ENCODE results near the gene LIPC.
A peak's percentile ranks its signal among the peaks of the same experiment; 100 is the strongest.

The LIPC gene

DNA sequence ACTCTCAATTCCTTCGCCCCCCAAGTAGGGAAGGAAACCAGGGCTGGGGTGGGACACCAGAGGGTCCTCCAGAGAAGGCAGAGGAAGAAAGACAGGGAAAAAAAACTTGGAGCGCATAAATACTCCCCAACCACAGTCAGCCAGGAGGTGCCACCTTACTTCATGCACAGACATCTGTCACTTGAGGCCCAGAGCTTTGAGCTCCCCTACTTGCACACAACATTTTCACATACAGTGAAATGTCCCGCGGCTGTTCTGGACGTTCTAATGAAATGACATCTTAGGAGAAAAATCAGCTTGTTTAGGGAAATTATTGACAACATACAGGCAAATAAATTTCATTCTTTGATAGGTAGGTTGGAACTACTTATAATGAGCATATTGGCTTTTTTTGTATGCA lies 113.0 kb downstream of the LIPC start:
- DNase-seq, result no peak
- TF ChIP-seq GATA1 (IDR thresholded peaks at IDR 0.05; ENCODE audit: low read depth, low read length), result no peak
- TF ChIP-seq POLR2A (IDR thresholded peaks at IDR 0.05; ENCODE audit: low read length), result no peak

DNA sequence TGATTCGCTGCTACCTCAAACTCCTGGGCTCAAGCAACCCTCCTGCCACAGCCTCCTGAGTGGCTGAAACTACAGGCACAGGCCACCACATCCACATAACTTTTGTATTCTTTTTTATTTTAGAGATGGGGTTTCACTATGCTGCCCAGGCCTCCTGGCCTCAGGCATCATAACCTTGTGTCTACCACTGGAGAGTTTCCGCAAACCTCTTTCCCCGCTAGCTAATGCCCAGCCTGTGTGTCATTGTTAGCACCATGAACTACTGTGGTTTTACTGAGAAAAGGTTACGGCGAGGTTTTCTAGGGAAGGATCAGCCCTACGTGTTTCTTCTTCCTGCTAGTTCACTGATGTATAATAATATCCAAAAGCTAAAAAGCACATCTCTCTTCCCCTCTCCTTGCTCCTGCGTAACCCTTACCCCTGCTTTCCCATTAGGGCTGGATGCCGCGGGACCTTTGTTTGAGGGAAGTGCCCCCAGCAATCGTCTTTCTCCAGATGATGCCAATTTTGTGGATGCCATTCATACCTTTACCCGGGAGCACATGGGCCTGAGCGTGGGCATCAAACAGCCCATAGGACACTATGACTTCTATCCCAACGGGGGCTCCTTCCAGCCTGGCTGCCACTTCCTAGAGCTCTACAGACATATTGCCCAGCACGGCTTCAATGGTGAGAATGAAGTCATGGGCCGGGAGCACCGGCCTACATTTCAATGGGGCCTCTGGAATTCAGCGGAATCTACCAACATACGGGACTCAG lies 113.7 kb downstream of the LIPC start:
- no peak for TF ChIP-seq GATA1 (IDR thresholded peaks at IDR 0.05; ENCODE audit: low read depth, low read length)
- TF ChIP-seq POLR2A (IDR thresholded peaks at IDR 0.05; ENCODE audit: low read length), result no peak
- no peak for DNase-seq

DNA sequence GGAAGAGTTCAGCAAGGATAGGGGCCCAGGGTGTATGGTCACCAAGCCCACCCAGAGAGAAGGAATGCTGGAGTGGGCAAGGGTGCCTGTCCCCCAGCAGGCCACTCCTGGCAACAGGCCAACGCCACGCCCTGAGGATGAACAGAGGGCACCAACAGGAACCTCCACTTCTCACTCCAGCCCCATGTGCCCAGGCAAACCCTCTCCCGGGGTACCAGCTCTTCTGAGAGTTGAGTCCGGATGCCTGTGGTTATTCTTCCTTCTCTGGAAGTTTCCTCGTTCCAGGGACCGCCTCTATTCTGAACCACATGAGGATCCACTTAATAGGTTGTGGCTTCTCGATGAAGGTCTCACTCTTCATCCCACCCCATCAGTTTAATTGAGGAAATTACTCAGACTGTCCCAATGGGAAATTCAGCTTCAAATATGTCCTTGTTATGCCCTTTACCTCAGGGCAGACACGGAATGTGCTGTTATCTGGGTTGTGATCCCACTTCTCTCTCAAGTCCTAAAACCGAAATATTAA lies 114.3 kb downstream of the LIPC start:
- no peak for DNase-seq
- TF ChIP-seq GATA1 (IDR thresholded peaks at IDR 0.05; ENCODE audit: low read depth, low read length), result no peak
- no peak for TF ChIP-seq POLR2A (IDR thresholded peaks at IDR 0.05; ENCODE audit: low read length)

DNA sequence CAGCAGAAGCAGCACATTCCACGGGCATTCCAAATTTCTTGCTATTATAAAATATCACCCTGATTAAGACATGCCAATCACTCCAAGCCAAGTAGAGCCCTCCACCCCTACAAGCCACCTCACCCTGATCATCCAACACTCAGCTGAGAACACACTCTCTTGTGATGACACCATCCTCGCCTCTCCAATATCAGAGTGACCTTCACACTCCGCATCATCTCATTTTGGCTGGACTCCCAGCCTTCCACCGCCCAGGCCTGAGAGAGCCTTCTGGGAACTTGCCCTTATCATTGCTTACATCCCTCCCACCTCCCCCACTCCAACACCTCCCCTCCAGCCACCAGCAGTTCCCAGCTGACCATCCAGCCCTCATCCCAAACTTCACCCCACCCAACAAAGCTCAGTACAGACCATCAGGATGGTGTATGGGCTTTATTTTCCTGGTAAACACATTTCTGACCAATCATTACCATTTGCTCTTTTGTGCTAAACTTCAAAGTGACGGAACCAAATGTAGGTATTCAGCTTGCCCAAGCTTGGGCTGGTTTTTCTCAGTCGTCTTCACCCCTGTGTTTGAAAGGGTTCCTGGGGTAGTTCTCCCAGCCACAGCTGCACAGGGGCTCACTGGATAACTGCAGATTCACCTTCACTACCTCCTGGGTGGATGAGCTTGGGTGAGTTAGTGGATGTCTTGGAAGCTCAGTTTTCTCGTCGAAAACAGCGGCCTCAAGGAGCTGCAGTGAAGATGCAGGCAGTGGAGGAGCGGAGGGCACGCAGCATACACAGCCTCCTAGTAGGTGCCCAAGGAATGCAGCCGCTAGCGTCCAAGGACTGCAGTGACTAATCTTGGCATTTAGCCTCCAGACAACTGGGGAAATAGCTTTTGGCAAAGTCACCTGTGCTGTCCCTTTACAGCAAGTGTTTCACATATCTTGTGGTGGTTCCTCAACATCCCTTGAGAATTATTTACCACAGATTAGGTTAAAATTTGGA lies 115.1 kb downstream of the LIPC start:
- DNase-seq, result peak; percentile 78 to 87
- TF ChIP-seq POLR2A (IDR thresholded peaks at IDR 0.05; ENCODE audit: low read length), result no peak
- no peak for TF ChIP-seq GATA1 (IDR thresholded peaks at IDR 0.05; ENCODE audit: low read depth, low read length)

GRCh38 chr15:58547628-58548307 lies 116.0 kb downstream of the LIPC start:
- no peak for DNase-seq

GRCh38 chr15:58548308-58549012 lies 116.7 kb downstream of the LIPC start:
- TF ChIP-seq GATA1 (IDR thresholded peaks at IDR 0.05; ENCODE audit: low read depth, low read length), result no peak
- no peak for TF ChIP-seq POLR2A (IDR thresholded peaks at IDR 0.05; ENCODE audit: low read length)

More at GRCh38 chr15:58547628-58548307, 116.0 kb downstream of the LIPC start:
- TF ChIP-seq POLR2A (IDR thresholded peaks at IDR 0.05; ENCODE audit: low read length), result no peak

GRCh38 chr15:58549013-58549784 lies 117.4 kb downstream of the LIPC start:
- no peak for DNase-seq
- TF ChIP-seq POLR2A (IDR thresholded peaks at IDR 0.05; ENCODE audit: low read length) (no peak), GATA1 (IDR thresholded peaks at IDR 0.05; ENCODE audit: low read depth, low read length) (no peak)

More at GRCh38 chr15:58548308-58549012, 116.7 kb downstream of the LIPC start:
- peak in 1 of 2 experiments; percentile 19 for DNase-seq

DNA sequence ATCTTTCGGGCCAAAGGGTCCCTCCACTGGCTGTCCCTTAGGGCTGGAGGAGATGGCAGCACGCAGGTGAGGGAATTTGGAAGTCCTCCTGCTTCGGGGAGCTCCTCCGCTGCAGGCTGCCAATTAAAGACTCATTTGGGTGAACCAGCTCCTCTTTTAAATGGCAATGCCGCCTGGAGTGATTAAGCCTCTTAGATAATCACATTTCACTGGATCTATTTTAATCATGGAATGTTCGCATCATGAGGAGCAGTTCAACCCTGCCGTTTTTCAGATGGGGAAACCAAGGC lies 117.9 kb downstream of the LIPC start:
- no peak for TF ChIP-seq GATA1 (IDR thresholded peaks at IDR 0.05; ENCODE audit: low read depth, low read length)
- no peak for TF ChIP-seq POLR2A (IDR thresholded peaks at IDR 0.05; ENCODE audit: low read length)
- no peak for DNase-seq

- no peak for DNase-seq
- no peak for TF ChIP-seq GATA1 (IDR thresholded peaks at IDR 0.05; ENCODE audit: low read depth, low read length)
- TF ChIP-seq POLR2A (IDR thresholded peaks at IDR 0.05; ENCODE audit: low read length), result no peak
Observed at GRCh38 chr15:58551084-58551763, 119.4 kb downstream of the LIPC start.

DNA sequence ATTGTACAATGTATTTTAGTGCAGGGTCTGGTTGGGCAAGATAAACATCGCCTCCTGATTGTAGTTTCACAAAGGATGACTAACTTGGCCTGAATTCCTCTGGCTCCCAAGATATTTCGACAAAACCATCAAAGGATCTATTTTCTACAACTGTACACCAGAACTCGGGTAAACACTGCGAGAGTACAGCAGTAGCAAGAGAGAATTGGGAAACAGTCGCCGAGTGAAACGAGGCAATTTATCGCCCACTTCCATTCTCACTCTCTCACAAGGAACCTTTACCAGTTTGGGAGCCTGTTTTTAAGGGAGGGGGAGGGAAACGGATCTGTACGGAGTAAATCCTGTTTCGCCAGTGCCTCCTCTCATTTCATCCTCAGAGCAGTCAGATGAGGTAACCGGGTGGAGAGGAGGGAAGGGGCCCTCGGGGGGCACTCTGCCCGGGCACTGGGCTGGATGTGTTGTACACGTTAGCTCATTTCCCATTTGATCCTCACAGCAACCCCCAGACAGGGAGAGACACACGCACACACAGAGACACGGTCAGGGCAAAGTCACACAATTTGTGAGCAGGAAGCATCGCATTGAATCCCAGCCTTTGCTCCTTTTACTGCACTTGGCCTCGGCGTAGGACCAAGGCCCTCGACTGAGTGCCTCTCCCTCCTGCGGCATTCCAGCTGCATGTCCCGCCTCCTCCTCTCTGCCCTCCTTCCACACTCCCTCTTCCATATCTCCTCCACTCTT lies 120.1 kb downstream of the LIPC start:
- peak in 1 of 2 experiments; percentile 7 for DNase-seq

More for the DNA sequence above, 120.1 kb downstream of the LIPC start:
- TF ChIP-seq GATA1 (IDR thresholded peaks at IDR 0.05; ENCODE audit: low read depth, low read length) (no peak), POLR2A (IDR thresholded peaks at IDR 0.05; ENCODE audit: low read length) (no peak)

Measured in erythroblast (primary cell).